Endothelial cell of hepatic sinusoid (primary cell): ENCODE measurements around the gene GDPD4.

Experiments used
- in situ Hi-C: cut with HindIII; loops from 2 replicates; pipeline ENCODE4 v1.10.0; 2017; ENCODE audit warnings: low sequenced_read_pairs

GDPD4 gene

GRCh38 chr11:77250881-77251640 lies 50.4 kb downstream of the GDPD4 start:
- in situ Hi-C loops, result no loop called here

GRCh38 chr11:77249427-77249826 lies 52.1 kb downstream of the GDPD4 start:
- in situ Hi-C loops, result no loop called here

DNA sequence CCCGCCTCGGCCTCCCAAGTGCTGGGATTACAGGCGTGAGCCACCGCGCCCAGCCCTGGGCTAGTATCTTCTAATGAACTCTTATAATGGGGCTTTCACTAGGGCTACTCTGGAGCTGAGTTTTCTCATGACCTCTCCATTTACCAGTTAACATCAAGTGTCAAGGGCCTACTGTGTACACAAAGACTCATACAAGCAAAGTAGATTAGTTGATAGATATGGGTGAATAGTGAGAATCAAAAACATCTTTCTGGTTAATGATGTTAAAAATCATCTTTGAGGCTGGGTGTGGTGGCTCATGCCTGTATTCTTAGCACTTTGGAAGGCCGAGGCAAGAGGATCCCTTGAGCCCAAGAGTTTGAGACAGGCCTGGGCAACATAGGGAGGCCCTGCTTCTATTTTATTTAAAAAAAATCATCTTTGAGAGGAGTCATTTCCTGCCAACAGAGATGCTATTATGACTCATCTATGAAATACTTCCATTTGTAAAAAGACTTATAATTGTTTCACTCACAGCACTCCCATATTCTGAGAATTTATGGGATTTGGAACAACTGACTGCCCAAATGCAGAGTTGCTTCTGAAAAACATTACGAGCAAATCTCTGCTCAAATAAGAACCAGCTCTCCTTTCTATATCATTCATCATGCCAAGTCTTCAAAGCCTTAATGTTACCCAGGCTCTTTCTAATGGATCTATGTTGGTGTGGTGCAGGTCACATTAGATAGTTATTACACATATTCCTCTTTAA lies 57.0 kb downstream of the GDPD4 start:
- in situ Hi-C loops, result no loop called here

DNA sequence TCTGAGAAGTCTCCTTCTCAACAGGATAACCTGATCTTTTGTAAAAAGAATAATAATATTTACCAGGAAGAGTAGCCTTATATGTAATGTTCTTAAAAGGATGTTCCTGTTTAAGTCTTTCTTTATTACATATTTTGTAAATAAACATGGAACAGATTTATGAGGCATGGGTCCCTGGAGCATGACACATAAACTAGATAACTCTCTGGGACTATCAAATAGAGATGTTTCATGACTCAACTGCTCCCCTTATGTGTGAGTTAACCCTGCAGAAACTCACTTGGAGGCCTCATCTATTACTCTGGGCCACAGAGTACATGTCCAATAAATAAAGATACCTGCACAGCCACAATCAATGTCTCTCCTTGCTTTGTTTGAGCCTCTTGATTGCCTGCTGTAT lies 64.6 kb downstream of the GDPD4 start:
- in situ Hi-C loops, result no loop called here

- in situ Hi-C loops, result no loop called here
Observed at GRCh38 chr11:77233011-77233410, 68.5 kb downstream of the GDPD4 start.

DNA sequence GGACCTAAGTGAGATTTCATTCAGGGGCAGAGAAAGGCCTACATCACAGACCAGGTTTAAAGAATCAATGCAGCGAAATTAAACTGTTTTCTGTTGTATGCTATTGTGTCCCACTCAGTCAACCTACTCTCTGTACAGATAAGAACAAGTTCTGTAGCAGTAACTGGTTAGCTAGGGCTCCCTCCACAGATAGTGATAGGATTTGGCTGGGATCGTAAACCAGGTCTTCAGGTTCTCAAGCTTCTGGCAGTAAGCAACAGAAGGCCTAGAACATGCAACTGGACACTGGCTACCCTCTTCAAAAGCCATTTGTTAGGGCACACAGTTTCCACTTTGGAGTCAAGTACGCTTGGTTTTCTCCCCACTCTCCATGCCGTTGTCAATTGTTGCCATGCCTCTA lies 69.2 kb downstream of the GDPD4 start:
- in situ Hi-C loops, result no loop called here

- in situ Hi-C loops, result no loop called here
Observed at GRCh38 chr11:77231800-77232199, 69.7 kb downstream of the GDPD4 start.

DNA sequence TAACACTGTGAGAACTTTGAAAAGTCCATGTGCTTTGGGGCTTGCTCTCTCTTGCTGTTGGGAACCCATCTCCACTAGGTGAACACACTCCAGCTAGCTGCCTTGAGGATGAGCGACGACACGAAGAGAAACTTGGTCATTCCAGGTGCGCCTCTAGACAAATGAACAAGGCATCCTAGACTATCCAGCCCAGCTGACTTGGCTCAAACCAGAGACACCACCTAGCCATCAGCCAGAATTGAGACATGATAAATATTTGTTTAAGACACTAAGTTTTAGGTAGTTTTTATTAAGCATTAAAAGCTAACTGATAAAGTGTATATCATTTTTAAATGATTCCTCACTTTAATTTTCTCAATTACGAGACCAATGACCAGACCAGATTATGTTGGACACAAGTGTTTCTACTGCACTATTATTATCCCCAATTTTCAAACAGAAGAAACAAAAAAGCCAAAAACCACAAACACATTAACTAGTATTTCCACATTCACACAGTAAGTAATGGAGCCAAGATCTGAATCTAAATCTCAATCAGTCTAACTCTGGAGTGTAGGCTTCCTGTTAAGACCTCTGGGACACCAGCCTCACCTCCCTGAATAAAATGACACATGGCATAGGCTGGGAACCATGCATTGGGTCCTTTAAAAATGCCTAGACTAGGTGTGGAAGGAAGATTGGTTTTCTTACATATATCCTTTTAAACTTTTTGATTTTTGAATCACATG lies 70.4 kb downstream of the GDPD4 start:
- in situ Hi-C loops, result no loop called here

- in situ Hi-C loops, result no loop called here
Observed at GRCh38 chr11:77223797-77224196, 77.7 kb downstream of the GDPD4 start.

DNA sequence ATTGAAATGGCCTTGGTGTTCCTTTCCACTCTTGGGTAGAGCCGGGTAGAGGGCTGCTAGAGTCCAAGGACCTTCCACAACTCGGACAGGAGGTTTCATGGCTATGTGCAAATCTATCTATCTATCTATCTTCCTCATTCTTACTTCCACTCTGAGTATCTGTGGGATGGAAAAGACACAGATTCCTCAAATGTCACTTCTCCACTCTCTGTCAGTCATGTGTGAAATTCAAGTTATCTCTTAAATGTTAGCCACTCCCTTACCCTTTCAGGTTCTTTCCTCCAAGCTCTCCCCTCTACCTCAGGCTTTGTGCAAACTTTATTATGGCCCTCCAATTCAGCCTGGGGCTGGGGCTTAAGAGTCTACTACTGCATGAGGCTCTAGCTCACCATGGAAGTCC lies 84.3 kb downstream of the GDPD4 start:
- in situ Hi-C loops, result no loop called here

DNA sequence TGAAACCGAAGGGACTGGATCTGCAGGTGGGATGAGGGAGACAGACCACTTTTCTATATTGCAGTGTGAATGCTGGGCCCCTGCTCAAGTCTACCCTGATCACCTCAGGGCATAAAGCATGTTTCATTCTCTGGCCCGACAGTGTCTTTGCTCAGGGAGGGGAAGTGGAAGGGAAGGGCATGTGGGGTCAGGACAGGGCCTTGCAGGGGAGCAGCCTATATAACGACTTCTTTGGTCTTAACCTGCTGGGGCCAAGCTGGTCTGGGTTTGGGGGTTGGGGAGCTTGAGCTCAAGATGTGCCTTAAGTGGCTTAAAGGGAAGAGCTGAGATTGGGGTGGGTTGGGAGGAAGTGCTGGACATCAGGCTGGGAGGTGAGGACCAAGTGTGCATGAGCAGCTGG lies 86.4 kb downstream of the GDPD4 start:
- in situ Hi-C loops, result no loop called here

DNA sequence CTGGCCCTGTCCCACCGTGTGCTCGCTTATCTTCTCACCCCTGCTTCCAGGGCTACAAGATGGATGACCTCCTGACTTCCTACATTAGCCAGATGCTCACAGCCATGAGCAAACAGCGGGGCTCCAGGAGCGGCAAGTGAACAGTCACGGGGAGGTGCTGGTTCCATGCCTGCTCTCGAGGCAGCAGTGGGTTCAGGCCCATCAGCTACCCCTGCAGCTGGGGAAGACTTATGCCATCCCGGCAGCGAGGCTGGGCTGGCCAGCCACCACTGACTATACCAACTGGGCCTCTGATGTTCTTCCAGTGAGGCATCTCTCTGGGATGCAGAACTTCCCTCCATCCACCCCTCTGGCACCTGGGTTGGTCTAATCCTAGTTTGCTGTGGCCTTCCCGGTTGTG lies 86.9 kb downstream of the GDPD4 start:
- in situ Hi-C loops, result no loop called here

GRCh38 chr11:77213589-77214428 lies 87.7 kb downstream of the GDPD4 start:
- in situ Hi-C loops, result no loop called here

DNA sequence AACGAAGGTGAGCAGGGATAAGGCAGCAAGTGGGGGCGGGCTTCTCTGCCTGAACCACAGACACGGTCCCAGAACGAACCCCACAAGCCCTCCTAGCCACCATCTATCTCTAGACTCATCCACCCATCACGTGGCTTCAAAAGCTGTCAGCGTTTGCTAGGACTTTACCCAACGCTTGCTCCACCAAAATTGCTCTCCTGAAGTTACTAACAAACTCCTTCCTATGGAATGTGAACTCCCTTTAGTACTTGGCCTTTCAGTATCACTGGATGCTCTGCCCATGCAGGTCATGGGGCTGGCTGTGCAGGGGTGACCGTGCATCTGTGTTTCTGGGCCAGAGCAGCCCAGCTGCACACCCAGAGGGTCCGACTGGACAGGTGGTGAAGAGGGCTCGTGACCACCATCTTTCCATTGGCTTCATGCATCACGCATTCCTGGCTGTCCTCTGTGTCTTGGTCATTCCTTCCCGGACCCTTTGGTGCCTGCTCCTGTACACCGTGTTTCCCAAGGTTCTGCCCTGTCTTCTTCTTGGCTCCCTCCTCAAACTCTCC lies 88.4 kb downstream of the GDPD4 start:
- in situ Hi-C loops, result no loop called here

DNA sequence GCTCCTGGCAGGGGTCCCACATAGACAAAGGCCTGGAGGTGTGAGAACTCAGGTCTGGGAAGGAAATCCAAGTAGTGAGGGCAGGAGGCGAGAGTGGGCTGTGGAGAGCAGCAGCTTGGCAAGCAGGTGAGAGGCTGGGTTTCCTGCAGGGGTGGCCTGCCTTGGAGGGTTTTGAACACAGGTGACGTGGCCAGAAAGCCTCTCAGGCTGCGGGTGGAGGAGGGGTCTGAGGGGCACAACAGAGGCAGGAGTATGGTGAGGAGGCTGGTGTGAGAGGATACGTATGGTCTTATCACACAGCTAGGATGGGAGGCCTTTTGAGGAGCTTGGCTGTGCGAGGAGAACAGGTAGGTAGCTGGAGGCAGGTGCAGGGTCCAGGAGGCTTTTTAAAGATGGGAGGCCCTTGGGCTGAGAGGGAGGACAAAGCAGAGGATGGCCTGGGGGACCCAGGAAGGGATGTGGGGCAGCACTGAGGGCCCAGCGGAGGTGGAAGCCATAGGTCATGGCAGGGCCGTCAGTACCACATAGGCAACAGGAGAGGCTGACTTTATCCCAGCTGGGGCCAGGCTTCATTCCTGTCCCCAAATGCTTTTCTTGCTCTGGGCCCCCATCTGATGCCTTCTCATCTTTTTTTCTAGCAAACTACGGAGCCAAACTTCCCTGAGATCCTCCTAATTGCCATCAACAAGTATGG lies 89.0 kb downstream of the GDPD4 start:
- in situ Hi-C loops, result no loop called here

- in situ Hi-C loops, result no loop called here
Observed at GRCh38 chr11:77211594-77212251, 89.8 kb downstream of the GDPD4 start.

GRCh38 chr11:77211040-77211451 lies 90.4 kb downstream of the GDPD4 start:
- in situ Hi-C loops, result no loop called here

DNA sequence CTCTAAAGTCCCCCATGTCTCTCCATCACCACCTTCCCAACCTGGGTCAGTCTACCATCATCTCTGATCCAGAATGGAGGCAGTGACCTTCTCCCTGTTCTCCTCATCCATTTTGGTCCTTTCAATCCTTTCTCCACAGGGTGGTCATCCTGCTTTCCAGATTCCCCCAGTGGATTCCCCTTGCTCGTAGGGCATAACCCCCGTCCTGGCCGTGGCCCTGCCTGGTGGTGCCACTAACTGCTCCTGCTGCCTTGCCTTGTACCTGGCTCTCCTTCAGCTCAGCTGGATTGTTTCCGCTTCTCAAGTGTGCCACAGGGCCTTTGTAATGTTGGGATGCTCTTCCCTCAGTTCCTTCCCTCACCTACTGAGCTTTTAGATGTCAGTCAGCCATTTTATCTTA lies 91.8 kb downstream of the GDPD4 start:
- in situ Hi-C loops, result loop anchor here (5.0 to 10.0 kb wide), 4 partner anchors 73 to 383 kb away; no protein-coding TSS in a partner anchor

GRCh38 chr11:77208535-77208934 lies 93.0 kb downstream of the GDPD4 start:
- in situ Hi-C loops, result loop anchor here (5.0 to 10.0 kb wide), 4 partner anchors 74 to 384 kb away; no protein-coding TSS in a partner anchor
